Measurements from ENCODE around the gene VTI1B.
A peak's percentile ranks its signal among the peaks of the same experiment; 100 is the strongest.
"Not testable (repeated sequence)": the region's sequence is repeated elsewhere in the genome, so short reads cannot be mapped to it uniquely, and the experiment has no call there.

VTI1B gene

DNA sequence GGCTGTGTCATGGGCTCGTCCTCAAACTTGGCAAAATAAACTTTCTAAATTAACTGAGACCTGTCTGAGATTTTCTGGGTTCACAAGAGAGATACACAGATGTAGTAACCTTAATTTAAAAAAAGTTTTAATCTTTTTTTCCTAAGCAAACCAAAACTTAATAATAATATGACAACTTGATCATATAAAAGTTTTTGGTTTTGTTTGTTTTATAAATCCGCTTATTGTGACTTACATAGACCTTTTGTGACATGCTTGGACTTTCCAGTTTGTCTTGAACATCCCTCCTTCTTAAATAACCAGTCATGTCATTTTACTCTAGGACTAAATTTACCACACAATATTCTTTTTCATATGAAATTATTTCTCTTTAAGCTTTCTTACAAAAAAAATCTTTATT, 35.8 kb upstream of the VTI1B start:
- no peak overlapping the region for H3K4me3 ChIP-seq (ENCODE audit: low read length)
- TF ChIP-seq, protein P1, sequence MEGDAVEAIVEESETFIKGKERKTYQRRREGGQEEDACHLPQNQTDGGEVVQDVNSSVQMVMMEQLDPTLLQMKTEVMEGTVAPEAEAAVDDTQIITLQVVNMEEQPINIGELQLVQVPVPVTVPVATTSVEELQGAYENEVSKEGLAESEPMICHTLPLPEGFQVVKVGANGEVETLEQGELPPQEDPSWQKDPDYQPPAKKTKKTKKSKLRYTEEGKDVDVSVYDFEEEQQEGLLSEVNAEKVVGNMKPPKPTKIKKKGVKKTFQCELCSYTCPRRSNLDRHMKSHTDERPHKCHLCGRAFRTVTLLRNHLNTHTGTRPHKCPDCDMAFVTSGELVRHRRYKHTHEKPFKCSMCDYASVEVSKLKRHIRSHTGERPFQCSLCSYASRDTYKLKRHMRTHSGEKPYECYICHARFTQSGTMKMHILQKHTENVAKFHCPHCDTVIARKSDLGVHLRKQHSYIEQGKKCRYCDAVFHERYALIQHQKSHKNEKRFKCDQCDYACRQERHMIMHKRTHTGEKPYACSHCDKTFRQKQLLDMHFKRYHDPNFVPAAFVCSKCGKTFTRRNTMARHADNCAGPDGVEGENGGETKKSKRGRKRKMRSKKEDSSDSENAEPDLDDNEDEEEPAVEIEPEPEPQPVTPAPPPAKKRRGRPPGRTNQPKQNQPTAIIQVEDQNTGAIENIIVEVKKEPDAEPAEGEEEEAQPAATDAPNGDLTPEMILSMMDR (conservative IDR thresholded peaks at IDR 0.05; ENCODE audit: low read depth, low read length) = no peak
- no peak for DNase-seq (ENCODE audit: low read depth)

DNA sequence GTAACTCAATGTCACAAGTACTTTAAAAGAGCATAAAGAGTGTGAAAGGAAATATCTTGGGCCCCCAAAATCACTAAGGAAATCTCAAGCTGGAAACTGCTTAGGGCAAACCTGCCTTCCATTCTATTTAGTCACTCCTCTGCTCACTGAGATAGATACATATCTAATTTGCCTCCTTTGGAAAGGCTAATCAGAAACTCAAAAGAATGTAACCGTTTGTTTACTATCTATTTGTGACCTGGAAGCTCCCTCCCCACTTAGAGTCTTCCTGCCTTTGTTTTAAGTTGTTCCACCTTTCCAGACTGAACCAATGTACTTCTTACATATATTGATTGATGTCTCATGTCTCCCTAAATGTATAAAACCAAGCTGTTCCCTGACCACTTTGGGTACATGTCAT, 35.4 kb upstream of the VTI1B start:
- H3K4me3 ChIP-seq (ENCODE audit: low read length); DNase-seq (ENCODE audit: low read depth): not testable (repeated sequence)

DNA sequence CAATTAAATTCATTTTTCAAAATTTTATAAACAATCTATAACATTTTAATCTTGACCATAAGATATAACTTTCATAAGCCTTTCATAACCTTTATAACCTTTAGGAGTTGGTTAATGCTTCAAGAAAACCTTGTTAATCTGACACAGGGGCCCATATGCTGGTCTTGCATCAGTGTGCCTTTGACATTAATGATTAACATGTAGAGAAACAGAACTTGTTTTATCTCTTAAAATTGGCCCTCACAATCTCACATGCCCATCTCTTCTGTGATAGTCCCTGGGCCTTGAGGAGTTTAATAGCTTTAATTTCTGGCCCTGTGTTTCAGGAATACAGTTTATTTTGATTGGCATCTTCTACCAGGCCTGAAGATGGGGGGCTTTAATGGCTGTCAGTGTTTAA, 34.9 kb upstream of the VTI1B start:
- not testable (repeated sequence) for H3K4me3 ChIP-seq (ENCODE audit: low read length); DNase-seq (ENCODE audit: low read depth)

DNA sequence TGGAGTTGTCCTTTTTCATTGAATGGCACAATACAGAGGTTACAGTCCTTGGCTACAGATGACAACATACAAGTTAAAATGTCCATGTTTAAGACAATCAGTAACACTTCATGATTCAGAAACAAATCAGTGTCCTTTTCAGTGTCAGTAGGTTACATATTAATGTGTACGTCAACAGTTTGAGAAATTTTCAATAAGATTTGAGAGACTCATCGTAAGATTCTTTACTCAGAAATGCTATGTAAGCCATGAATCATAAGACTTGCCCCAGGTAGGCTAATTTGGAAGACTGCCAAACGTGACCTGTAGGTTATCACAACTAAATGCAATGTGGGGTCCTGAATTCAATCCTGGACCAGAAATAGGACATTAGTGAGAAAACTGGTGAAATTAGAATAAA, 30.8 kb upstream of the VTI1B start:
- H3K4me3 ChIP-seq (ENCODE audit: low read length) = no peak overlapping the region
- no peak for DNase-seq (ENCODE audit: low read depth)
- TF ChIP-seq, protein P1 (conservative IDR thresholded peaks at IDR 0.05; ENCODE audit: low read depth, low read length) = no peak

DNA sequence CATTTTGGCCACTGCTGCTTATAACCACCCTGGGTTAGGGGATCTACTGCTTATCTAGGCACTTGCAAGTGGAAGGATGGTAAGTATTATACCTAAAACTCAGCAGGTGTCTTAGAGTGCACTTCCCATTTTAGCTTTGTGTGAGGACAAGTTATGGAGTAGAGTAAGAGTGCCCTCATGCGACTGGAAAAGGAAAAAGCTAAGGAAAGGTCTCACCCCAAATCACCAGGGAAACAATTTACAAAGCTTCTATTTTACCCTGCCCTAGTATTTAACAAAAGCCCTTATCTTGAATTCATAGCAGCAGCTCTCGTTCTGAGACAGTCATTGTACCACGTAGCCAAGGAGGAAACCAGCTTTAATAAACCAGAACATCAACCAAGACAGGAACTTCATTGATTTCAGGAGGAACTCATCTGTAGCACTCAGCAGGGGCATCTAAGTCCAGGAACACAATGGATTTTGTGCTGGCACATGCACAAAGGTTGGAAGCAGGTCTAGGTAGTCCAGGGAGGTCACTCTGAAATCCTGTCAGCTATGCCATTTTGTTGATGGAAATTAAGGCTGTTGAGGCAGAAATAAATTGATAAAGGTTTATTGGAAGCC, 30.2 kb upstream of the VTI1B start:
- DNase-seq (ENCODE audit: low read depth) = peak; percentile 17
- TF ChIP-seq, protein P1 (conservative IDR thresholded peaks at IDR 0.05; ENCODE audit: low read depth, low read length) = peak; percentile 81
- H3K4me3 ChIP-seq (ENCODE audit: low read length) = no peak overlapping the region

DNA sequence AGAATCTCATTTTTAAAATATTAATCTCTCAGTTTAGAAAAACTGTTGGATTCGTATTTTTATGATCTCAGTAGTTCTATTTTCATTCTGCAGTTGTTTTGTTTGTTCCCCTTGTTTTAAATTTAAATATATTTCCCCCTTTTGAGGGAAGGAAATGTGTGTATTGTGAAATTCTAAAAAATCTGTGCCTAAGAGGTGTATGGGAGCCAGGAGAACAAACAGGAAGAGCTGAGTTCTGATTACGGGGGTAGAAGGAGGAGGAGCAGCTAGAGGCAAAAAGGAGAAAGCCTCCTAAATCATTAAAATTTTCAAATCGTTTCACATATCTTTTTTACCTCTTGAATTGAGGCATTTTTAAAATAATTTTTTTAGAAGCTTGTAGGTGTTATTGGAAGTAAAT, 29.6 kb upstream of the VTI1B start:
- no peak for DNase-seq (ENCODE audit: low read depth)

DNA sequence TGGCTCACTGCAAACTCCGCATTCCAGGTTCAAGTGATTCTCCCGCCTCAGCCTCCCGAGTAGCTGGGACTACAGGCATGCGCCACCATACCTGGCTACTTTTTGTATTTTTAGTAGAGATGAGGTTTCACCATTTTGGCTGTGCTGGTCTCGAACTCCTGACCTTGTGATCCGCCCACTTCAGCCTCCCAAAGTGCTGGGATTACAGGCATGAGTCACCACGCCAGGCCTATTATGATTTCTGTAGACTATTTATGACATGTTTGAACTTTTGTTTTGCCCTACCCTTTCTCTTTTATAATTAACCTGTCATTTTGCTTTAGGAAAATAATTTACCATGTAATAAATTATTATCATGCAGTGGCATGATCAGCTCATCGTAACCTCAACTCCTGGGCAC, 27.1 kb upstream of the VTI1B start, which contains the start of gene RDH12:
TSS of gene RDH12 (plus strand) at position 395 of the 400 bp plus-strand sequence. CDS start 20,757 bp downstream, outside the sequence.
- not testable (repeated sequence) for H3K4me3 ChIP-seq (ENCODE audit: low read length); DNase-seq (ENCODE audit: low read depth)

More for the DNA sequence above, 29.6 kb upstream of the VTI1B start:
- no peak overlapping the region for H3K4me3 ChIP-seq (ENCODE audit: low read length)
- TF ChIP-seq, protein P1 (conservative IDR thresholded peaks at IDR 0.05; ENCODE audit: low read depth, low read length) = no peak

DNA sequence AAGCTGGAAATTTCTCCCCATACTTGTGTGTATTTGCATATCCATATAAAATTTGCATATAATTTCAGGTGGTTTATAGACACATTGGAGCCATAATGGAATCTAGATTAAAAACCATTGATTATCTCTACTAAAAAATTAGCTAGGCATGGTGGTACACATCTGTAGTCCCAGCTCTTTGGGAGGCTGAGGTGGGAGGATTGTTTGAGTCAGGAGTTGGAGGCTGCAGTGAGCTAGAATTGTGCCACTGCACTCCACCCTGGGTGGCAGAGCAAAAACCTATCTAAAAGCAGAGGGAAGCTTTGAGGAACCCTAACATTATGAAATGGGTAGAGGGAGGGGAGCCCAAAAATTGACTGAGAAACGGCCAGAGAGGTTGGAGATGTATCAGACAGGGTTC, 23.7 kb upstream of the VTI1B start:
- no peak for DNase-seq (ENCODE audit: low read depth)
- no peak overlapping the region for H3K4me3 ChIP-seq (ENCODE audit: low read length)
- TF ChIP-seq, protein P1 (conservative IDR thresholded peaks at IDR 0.05; ENCODE audit: low read depth, low read length) = no peak

DNA sequence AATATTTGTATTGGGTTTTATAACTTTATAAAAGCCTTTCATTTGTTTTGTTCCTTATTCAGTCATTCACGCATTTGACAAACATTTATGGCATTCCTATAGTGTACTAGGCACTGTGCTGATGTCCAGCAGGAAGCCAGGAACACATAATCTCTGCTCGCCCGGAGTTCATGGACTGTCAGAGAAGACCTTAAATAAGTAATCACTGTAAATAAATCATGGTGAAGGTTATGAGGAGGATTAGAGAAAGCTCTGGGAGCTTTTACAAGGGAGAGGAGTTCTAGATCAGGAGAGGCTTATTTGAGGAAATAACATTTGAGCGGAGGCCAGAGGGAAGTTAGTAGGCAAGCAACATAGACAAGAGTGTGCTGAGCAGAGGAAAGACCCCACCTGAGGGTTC, 22.6 kb upstream of the VTI1B start:
- H3K4me3 ChIP-seq (ENCODE audit: low read length) = no peak overlapping the region
- TF ChIP-seq, protein P1 (conservative IDR thresholded peaks at IDR 0.05; ENCODE audit: low read depth, low read length) = no peak
- DNase-seq (ENCODE audit: low read depth) = no peak

All from retinal pigment epithelial cell (primary cell).